Lung (tissue), 12 donors: ENCODE results near the gene ALPG. TPM values are rescaled to one million over a fixed set of nuclear protein-coding genes. Genes with fewer than 3 reads are reported as not detected.

ENCODE experiments used
- ATAC-seq: fragments of 200-7000 bp; cut with Tn5 transposase; one replicate; pipeline ENCODE4 v1.9.1; 2020; ENCODE audit warnings: moderate number of reproducible peaks; ENCODE audit not compliant: insufficient read depth, low FRiP score
- DNase-seq, 3 donors: peaks; one replicate each; pipeline ENCODE4 v3.0.0-alpha.2; 2013 to 2017
- H3K27ac ChIP-seq, 2 donors: one replicate each; pipeline ENCODE4 v1.5.1; 2013; ENCODE audit warnings: mild to moderate bottlenecking in 2 of 2, moderate library complexity in 2 of 2, control low read depth in 1 of 2, inconsistent platforms in 1 of 2, low read depth in 1 of 2, low read length in 1 of 2
- H3K27me3 ChIP-seq, 3 donors: one replicate each; pipeline ENCODE4 v1.5.1; 2013; ENCODE audit warnings: low read length in 2 of 3; ENCODE audit not compliant: control insufficient read depth in 3 of 3, insufficient read depth in 3 of 3
- H3K36me3 ChIP-seq, 4 donors: one replicate each; pipeline ENCODE4 v1.5.1; 2013; ENCODE audit warnings: low read length in 4 of 4, mild to moderate bottlenecking in 1 of 4, moderate library complexity in 1 of 4; ENCODE audit not compliant: control insufficient read depth in 4 of 4, insufficient read depth in 4 of 4
- H3K4me1 ChIP-seq, 5 donors: one replicate each; pipeline ENCODE4 v1.5.1; 2013; ENCODE audit warnings: low read length in 5 of 5, mild to moderate bottlenecking in 2 of 5, moderate library complexity in 1 of 5; ENCODE audit not compliant: control insufficient read depth in 5 of 5, insufficient read depth in 5 of 5
- H3K4me3 ChIP-seq: one replicate; pipeline ENCODE4 v1.5.1; 2013; ENCODE audit warnings: mild to moderate bottlenecking, control low read depth, moderate library complexity
- H3K9ac ChIP-seq, 2 donors: one replicate each; pipeline ENCODE4 v1.5.1; 2013; ENCODE audit warnings: low read length in 2 of 2, control low read depth in 1 of 2; ENCODE audit not compliant: insufficient read depth in 1 of 2
- H3K9me3 ChIP-seq, 4 donors: one replicate each; pipeline ENCODE4 v1.5.1; 2013; ENCODE audit warnings: low read length in 3 of 4, mild to moderate bottlenecking in 1 of 4, moderate library complexity in 1 of 4; ENCODE audit not compliant: control insufficient read depth in 4 of 4, insufficient read depth in 3 of 4
- CTCF ChIP-seq: IDR thresholded peaks from 2 replicates; pipeline ENCODE4 v1.5.1; 2012; ENCODE audit warnings: mild to moderate bottlenecking; ENCODE audit errors: control extremely low read depth, extremely low read depth
- WGBS, 2 donors: extraction: QIAGEN DNeasy Blood & Tissue Kit; methylation state at CpG; one replicate each; pipeline ENCODE4 v1.1.7; 2013; 5-methylcytosine and 5-hydroxymethylcytosine counted together
- polyA plus RNA-seq, 2 donors: library from polyadenylated mRNA; stranded (reverse); fragments of 200-250 nt; gene quantifications; one replicate each; pipeline ENCODE4 v1.2.1, GENCODE V29; 2013
- total RNA-seq, 2 donors: library from RNA; depleted of rRNA in 1 of 2; stranded (reverse); fragments of >200 nt in 1 of 2; gene quantifications; one replicate each; pipeline ENCODE4 v1.2.1, GENCODE V29; 2014 to 2021
- donor health status: control.
- donor health status: control.
- donor health status: Bipolar disorder and iron deficiency.
- donor health status: healthy.
- donor health status: DM: yes; HTN: yes; CAD: no.

Gene ALPG
- total and polyA plus RNA-seq, 4 donors = 0.14 to 1.2 (median 0.89) TPM

DNA sequence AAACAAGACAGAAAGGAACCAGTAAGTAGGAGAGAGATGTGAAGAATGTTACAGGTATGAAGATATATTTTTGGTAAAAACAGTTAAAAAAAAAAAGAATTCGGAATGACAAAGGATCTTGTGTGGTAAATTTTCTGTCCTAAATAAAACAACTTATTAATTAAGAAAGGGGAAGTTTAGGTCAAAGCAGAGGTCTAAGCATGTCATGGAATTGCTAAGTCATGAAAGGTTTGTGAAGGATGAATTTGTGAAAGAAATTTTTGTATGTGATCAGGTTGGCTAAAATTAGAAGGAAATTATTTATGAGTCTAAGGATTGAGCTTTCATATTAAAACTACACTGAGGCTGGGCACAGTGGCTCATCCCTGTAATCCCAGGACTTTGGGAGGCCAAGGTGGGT, 11.1 kb upstream of the ALPG start:
- H3K9ac ChIP-seq = no peak overlapping the region
- ATAC-seq (no peak), DNase-seq (no peak)
- no peak overlapping the region for H3K27ac ChIP-seq
- H3K4me3 ChIP-seq = no peak overlapping the region
- peaks cover 0 to 25% (median 17%) of the 10 kb centered on the region in 3 donors for H3K27me3 ChIP-seq
- no peaks in the 10 kb centered on the region for H3K36me3 ChIP-seq
- no peaks in the 10 kb centered on the region for H3K9me3 ChIP-seq
- WGBS, 2 donors = 28 to 51% methylated on average over 1 of the region's 1 CpG
- TF ChIP-seq CTCF = no peak
- no peaks in the 10 kb centered on the region for H3K4me1 ChIP-seq

GRCh38 chr2:232396683-232397082, 10.0 kb upstream of the ALPG start:
- DNase-seq (no peak), ATAC-seq (no peak)
- H3K9ac ChIP-seq = no peak overlapping the region
- H3K27me3 ChIP-seq = peaks cover 0 to 15% (median 11%) of the 10 kb centered on the region in 3 donors
- TF ChIP-seq CTCF = no peak
- no peaks in the 10 kb centered on the region for H3K9me3 ChIP-seq
- no peaks in the 10 kb centered on the region for H3K36me3 ChIP-seq
- H3K4me3 ChIP-seq = no peak overlapping the region
- no peaks in the 10 kb centered on the region for H3K4me1 ChIP-seq
- no peak overlapping the region for H3K27ac ChIP-seq
- 77 to 89% methylated on average over 2 of the region's 2 CpGs for whole genome bisulfite sequencing, 2 donors

- DNase-seq (no peak), ATAC-seq (no peak)
- H3K36me3 ChIP-seq = no peaks in the 10 kb centered on the region
- H3K4me1 ChIP-seq = no peaks in the 10 kb centered on the region
- H3K9ac ChIP-seq = no peak overlapping the region
- H3K9me3 ChIP-seq = no peaks in the 10 kb centered on the region
- WGBS, 2 donors = 93 to 94% methylated on average over 5 of the region's 5 CpGs
- TF ChIP-seq CTCF = no peak
- H3K27me3 ChIP-seq = peaks cover 0 to 10% (median 7%) of the 10 kb centered on the region in 3 donors
- no peak overlapping the region for H3K27ac ChIP-seq
- no peak overlapping the region for H3K4me3 ChIP-seq
These were observed 8.2 kb upstream of the ALPG start for GRCh38 chr2:232398293-232399034.
